Embryonic facial prominence (tissue), 1 donor: ENCODE measurements around the gene ICAM5.
"Not testable (repeated sequence)": the region's sequence is repeated elsewhere in the genome, so short reads cannot be mapped to it uniquely, and the experiment has no call there.

Experiments
- DNase-seq: peaks from one replicate; pipeline ENCODE4 v3.0.0-alpha.2; 2016; ENCODE audit errors: extremely low spot score

The ICAM5 gene

GRCh38 chr19:10320602-10321416 lies 31.1 kb downstream of the ICAM5 start:
- DNase-seq, result no peak

DNA sequence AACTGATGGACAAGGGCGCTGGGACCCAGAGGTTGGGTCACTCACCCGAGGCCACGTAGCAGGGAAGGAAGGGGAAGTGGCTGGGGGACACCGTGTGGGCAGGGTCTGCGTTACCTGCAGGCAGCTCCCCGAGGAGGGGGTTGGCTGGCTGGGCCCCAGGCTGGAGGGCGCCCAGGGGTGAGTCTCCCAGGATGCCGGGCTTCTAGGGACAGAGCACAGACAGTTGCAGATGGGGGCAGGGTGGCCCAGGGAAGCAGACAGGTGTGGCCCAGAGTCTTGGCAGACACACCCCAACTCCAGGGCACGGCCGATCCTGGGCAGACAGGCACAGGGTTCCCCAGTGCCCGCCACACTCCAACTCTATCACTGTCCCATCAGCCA lies 31.7 kb downstream of the ICAM5 start:
- no peak for DNase-seq

- no peak for DNase-seq
Measured at GRCh38 chr19:10321874-10322835, 32.4 kb downstream of the ICAM5 start.

DNA sequence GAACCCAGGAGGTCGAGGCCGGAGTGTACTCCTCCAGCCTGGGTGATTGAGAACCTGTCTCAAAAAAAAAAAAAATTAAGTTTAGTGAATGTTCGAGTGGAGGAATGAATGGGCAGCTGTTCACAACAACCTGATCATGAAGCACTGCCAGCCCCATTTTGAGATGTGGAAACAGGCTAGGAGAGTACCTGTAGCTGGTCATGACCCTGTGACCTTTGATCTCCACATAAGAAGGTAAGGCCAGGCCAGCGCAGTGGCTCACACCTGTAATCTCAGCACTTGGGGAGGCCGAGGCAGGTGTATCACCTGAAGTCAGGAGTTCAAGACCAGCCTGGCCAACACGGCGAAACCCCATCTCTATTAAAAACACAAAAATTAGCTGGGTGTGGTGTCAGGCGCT lies 36.0 kb downstream of the ICAM5 start:
- DNase-seq, result no peak

GRCh38 chr19:10327793-10328192 lies 38.0 kb downstream of the ICAM5 start:
- no peak for DNase-seq

DNA sequence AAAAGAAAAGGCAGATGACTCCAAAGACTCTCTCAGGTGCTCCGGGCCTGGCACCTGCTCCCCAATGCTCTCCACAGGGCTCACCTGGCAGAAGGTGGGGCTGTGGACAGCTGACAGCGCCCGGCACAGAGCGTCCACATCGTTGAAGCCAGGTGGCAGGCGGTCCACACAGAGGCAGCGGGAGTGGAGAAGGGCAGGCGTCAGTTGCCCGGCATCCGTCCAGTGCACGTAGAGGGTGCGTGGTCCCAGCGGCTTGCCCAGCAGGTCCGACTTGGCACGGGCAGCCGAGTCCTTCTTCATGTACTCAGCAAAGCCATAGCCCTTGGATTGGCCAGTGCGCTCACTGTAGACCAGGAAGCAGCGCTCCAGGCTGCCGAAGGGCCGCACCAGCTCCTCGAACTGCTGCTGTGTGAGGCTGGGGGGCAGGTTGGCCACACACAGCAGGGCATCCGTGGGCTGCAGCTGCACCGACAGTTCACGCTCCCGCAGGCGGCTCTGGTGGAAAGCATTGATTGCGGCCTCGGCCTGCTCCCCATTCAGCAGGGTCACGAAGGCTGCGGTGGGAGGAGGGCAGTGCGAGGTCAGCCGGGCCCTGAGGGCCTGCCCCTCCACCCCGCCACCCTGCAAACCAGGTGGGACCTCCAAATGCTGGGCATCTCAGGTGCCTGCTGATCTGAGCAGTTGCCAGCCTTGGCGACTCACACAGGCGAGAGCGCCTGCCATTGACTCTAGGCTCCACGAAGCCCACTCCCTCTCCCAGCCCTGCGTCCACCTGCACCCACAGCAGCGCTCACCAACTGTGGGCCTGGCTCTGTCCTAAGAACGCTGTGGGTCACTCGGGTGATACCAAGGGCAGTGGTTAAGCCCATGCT lies 39.0 kb downstream of the ICAM5 start:
- no peak for DNase-seq

GRCh38 chr19:10329555-10329954 lies 39.8 kb downstream of the ICAM5 start:
- DNase-seq, result no peak

DNA sequence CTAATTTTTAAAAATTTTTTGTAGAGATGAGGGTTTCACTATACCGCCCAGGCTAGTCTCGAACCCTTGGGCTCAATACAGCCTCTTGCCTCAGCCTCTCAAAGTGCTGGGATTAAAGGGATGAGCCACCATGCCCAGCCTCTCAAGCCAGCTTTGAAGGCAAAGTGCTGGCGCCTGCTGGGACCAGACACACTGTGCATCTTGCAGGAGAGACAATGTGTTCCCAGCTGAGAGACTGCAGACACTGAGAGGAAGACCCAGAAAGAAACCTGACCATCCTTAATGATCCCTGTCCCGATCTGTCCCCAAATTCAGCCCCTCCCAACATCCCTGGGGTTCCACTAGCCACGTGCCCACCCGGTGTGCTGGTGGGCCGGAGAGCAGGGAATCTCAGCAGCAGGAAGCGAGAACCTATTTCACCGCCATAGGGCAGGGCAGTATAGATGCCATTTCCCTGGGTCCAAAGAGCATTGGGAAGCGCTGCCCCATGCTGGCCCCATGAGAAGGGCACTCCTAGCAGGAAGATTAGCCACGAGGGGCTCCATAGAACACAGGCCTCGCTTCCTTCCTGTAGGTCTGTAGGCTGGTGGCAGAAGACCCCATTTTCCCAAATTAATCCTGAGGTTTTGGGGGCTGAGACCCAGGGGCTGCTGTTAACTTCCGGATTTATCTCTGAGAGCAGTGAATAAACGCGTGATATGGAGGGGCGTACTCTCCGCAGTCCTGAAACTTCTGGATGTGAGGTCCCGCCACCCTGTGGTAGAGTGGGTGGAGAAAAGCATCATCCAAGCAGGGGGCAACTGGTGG lies 42.6 kb downstream of the ICAM5 start:
- DNase-seq, result no peak

DNA sequence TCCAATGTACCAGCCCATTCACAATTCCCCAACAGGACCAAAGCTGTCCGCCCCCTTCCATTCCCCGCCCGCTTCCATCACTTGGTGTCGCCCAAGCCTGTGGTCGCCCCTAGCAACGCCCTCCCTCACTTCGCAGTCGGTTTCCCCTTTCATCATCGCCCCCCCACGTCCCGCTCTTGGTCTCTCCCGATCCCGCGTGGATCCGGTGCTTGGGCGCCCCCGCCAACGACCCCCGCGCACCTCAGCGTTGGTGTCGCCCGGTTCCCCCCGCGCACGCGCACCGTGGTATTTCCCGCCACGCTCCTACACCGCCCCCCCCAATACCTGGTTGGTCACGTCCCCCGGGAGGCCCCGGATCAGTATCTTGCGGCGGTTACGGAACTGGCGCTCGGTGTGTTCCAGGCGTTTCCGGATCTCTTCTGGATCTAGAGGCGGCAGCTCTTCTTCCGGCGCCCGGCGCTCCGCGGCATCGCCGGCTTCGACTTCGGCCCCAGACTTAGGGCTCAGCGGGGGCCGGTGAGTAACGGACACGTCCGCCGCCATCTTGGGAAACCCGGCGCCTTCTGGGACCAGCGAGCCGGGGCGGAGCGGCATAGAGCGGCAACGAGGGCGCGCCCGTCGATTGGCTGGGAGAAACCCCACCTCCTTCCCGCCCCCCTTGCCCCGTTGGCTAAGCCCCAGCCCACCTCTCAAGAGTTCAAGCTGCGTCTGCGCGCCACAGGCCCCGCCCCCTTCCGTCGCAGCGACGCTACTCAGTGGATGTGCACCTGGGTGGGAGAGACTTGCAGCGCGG lies 43.4 kb downstream of the ICAM5 start, which contains the start of gene RAVER1:
Gene RAVER1, minus strand, starts transcription at position 565 of the 793 bp plus-strand sequence. Its CDS starts 22 bp downstream, at position 543.
- peak; percentile 92 for DNase-seq

DNA sequence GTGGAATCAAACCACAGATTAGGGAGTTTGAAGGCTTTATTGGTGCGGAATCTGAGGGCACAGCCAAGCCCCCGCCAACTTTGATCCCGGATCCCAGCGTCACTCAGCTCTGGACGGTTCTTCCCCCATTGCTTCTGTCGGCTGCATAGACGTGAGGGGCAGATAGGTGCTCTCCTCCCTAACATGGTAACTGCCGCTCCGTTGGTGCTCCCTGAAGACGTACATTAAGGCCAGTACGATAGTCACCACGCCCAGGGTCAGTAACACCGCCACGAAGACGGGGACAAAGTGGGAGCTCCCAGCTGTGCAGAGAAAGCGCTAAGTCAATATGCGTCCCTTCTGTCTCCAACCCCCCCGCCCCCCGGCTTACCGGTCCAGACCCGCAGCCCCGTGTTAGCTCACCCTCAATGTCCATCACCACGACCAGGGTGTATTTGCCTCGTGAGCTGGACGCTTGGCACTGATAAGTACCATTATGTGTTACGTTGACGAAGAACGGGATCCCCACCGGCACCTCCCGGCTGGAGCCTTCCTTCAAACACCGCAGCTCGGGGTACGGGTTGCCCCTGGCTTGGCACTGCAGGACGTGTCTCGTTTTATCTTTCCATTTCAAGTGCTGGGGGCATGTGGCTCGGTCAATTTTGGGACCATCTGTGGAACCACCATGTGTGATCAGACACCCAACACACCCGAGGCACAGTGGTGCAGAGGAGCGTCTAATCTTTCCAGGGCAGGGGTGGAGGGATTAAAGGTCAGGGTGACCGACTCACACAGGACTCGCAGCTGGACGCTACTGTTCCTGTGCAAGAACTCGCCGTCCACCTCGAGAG lies 44.2 kb downstream of the ICAM5 start:
- no peak for DNase-seq

- no peak for DNase-seq
Measured at GRCh38 chr19:10334588-10335351, 45.0 kb downstream of the ICAM5 start.

DNA sequence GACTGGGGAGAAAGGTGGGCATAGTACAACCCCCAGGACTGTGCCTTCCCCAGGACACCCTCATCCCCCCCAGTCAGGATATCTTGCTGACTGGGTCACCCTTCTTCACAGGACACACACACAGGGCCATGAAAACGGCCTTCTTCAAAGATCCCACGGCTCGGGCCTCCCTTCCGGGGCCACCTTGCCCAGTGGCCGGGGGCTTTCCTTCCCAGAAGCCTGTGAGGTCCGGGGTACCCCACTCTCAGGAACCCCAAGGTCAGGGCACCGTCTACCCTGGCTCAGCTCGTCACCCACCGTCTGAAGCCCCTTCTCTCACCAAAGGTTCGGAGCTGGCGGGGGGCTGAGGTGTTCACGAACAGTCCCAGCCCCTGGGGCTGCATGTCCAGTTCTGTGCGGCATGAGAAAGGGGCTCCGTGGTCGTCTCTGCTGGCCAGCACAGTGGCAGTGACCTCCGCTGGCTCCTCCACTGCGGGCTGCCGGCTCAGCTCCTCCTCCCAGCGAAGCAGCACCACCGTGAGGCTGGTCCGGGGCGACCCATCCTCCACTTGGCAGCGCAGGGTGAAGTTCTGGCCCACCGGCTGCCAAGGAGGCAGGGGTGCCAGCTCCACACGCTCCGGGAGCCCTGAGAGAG lies 45.7 kb downstream of the ICAM5 start:
- no peak for DNase-seq

GRCh38 chr19:10336725-10337124 lies 47.0 kb downstream of the ICAM5 start:
- not testable (repeated sequence) for DNase-seq

GRCh38 chr19:10338940-10339339 lies 49.2 kb downstream of the ICAM5 start:
- no peak for DNase-seq

GRCh38 chr19:10339380-10339960 lies 49.7 kb downstream of the ICAM5 start, which contains the start of gene ICAM3:
ICAM3 (minus strand) TSS chr19:10339624; CDS start chr19:10339614, 10 bp downstream.
- no peak for DNase-seq

- DNase-seq, result no peak
Measured at GRCh38 chr19:10339977-10340376, 50.2 kb downstream of the ICAM5 start.

- no peak for DNase-seq
Measured at GRCh38 chr19:10343495-10343894, 53.7 kb downstream of the ICAM5 start.
